Left renal pelvis (tissue), 4 donors: ENCODE results near the gene KRTAP1-3. TPM values are rescaled to one million over a fixed set of nuclear protein-coding genes. Genes with fewer than 3 reads are reported as not detected.
"Not testable (repeated sequence)": the region's sequence is repeated elsewhere in the genome, so short reads cannot be mapped to it uniquely, and the experiment has no call there.

Experiments used
- DNase-seq, 4 donors: peaks; one replicate each; pipeline ENCODE4 v3.0.0-alpha.2; 2013; ENCODE audit warnings: low read depth in 4 of 4, low spot score in 3 of 4
- polyA plus RNA-seq, 4 donors: library from polyadenylated mRNA; unstranded; fragments of 120-200 nt; gene quantifications; one replicate each; pipeline ENCODE4 v1.2.1, GENCODE V29; 2013; ENCODE audit not compliant: insufficient read length in 4 of 4

The KRTAP1-3 gene
- not detected for polyA plus RNA-seq

GRCh38 chr17:41034346-41034935, at the start of gene KRTAP1-3:
TSS of gene KRTAP1-3 (minus strand) at chr17:41034874. CDS start at chr17:41034821, 53 bp downstream.
- DNase-seq, result not testable (repeated sequence)

GRCh38 chr17:41084100-41084856, 49.6 kb upstream of the KRTAP1-3 start, which contains the start of gene KRTAP4-7:
TSS of gene KRTAP4-7 (plus strand) at chr17:41084150. CDS start at chr17:41084207, 57 bp downstream.
- DNase-seq, result not testable (repeated sequence)

GRCh38 chr17:41083427-41083826, 48.8 kb upstream of the KRTAP1-3 start:
- not testable (repeated sequence) for DNase-seq

GRCh38 chr17:41082626-41083025, 48.0 kb upstream of the KRTAP1-3 start:
- no peak for DNase-seq

GRCh38 chr17:41076788-41077187, 42.1 kb upstream of the KRTAP1-3 start:
- DNase-seq, result no peak

GRCh38 chr17:41073676-41074075, 39.0 kb upstream of the KRTAP1-3 start:
- DNase-seq, result no peak

- no peak for DNase-seq
These were observed 37.1 kb upstream of the KRTAP1-3 start for GRCh38 chr17:41071606-41072360.

- no peak for DNase-seq
These were observed 34.4 kb upstream of the KRTAP1-3 start for GRCh38 chr17:41069031-41069430.

GRCh38 chr17:41067281-41067680, 32.6 kb upstream of the KRTAP1-3 start:
- DNase-seq, result no peak

GRCh38 chr17:41065829-41066624, 31.4 kb upstream of the KRTAP1-3 start, which contains the start of gene KRTAP2-4:
TSS of gene KRTAP2-4 (minus strand) at chr17:41065879. CDS start at chr17:41065845, 34 bp downstream.
- no peak for DNase-seq

- DNase-seq, result not testable (repeated sequence)
These were observed 30.5 kb upstream of the KRTAP1-3 start for GRCh38 chr17:41065016-41065689.

- DNase-seq, result no peak
These were observed 29.6 kb upstream of the KRTAP1-3 start for GRCh38 chr17:41064301-41064700.

GRCh38 chr17:41063449-41063848, 28.8 kb upstream of the KRTAP1-3 start:
- no peak for DNase-seq

- DNase-seq, result no peak
These were observed 27.3 kb upstream of the KRTAP1-3 start for GRCh38 chr17:41061964-41062363.

- no peak for DNase-seq
These were observed 25.5 kb upstream of the KRTAP1-3 start, which contains the start of gene KRTAP2-3 for GRCh38 chr17:41060052-41060604. TSS of gene KRTAP2-3 (minus strand) at chr17:41060114. CDS start at chr17:41060050, 64 bp downstream.

- DNase-seq, result not testable (repeated sequence)
These were observed 24.8 kb upstream of the KRTAP1-3 start for GRCh38 chr17:41059276-41060051.

- no peak for DNase-seq
These were observed 24.1 kb upstream of the KRTAP1-3 start for GRCh38 chr17:41058741-41059140.

GRCh38 chr17:41057547-41057946, 22.9 kb upstream of the KRTAP1-3 start:
- DNase-seq, result no peak

GRCh38 chr17:41055130-41055529, 20.5 kb upstream of the KRTAP1-3 start, which contains the start of gene KRTAP2-2:
TSS of gene KRTAP2-2 (minus strand) at chr17:41055230. CDS start at chr17:41055211, 19 bp downstream.
- DNase-seq, result not testable (repeated sequence)
